Skeletal muscle cell (primary cell): ENCODE data around the gene TMOD4.
"Not testable (repeated sequence)": the region's sequence is repeated elsewhere in the genome, so short reads cannot be mapped to it uniquely, and the experiment has no call there.

Source experiments
- DNase-seq: peaks from one replicate; pipeline ENCODE4 v3.0.0-alpha.2; 2010; ENCODE audit warnings: low read depth
- H3K4me3 ChIP-seq: 2 replicates; pipeline ENCODE4 v1.5.1; 2011; ENCODE audit warnings: low read depth, mild to moderate bottlenecking, control low read depth, low read length, moderate library complexity

The TMOD4 gene

DNA sequence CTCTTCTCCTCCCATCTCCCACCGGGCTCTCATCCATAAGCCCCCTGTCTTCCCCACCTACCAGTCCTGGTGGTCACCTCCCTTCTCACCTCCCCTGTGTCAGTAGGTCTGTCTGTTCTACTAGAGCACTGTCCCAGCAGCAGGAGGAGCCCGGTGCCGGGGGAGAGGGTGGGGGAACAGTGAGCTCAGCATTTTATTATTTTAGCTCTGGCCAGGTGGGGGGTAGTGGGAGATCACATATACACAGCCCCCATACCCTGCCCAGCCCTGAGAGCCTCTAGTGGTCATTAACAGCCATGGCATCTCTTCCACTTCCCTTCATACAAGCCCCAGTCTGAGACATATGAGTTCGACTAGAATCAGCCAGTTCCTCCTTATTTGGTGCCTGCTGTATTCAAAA lies at the start of gene TMOD4:
Gene TMOD4 (minus strand): TSS at position 119 of the 400 bp plus-strand sequence. CDS start 1,106 bp downstream, outside the sequence.
- no peak for DNase-seq
- no peak within 1 kb of the TSS for H3K4me3 ChIP-seq

DNA sequence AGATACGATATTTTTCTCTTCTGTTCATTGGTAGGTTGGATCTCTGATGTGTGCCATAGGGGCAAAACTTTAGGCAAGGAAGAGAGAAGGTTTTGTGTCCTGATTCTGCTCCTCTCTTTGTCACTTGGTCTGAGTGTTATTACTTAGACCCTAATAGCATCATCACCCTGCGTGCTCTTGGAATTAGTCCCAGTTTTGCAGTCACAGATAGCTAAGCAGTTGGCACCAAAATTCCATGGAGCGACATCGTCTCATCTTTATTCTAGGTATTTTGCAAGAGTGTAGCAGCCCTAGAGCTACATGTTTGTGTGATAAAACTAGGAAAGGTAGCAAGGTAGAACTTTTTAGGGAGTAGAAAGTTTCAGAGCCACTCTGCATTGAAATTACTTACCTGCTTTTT lies 46.3 kb upstream of the TMOD4 start:
- H3K4me3 ChIP-seq = no peak overlapping the region
- no peak for DNase-seq

DNA sequence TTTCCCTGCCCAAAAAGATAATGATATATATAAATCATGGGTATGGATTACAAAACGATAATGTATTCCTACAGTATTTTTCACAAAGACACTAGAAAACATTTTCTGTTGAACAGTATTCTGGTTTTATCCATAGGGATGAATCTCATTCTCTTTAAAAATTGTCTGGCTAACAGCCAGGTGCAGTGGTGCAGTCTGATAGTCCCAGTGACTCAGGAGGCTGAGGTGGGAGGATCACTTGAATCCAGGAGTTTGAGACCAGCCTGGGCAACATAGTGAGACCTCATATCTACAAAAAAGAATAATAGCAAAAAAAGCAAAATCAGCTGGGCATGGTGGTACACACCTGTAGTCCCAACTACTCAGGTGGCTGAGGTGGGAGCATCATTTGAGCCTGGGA lies 45.8 kb upstream of the TMOD4 start:
- DNase-seq = no peak
- no peak overlapping the region for H3K4me3 ChIP-seq

DNA sequence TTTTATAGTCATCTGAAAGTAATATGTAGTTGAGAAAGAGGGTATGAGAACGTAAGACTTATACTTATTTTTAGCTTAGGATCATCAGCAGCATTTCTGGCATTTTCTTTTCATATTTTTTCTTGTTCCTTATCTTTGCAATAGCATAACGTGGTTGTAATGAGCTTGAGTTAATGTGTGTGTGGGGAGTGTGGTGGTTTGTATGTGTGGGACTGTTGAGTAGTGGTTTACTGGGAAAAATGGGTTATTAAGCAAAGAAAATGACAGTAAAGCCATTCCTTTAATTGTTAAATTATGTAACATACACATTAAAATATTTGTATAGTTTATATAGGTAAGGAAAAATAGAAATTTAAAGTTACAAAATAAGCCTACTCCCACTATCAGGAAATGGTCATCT lies 37.8 kb upstream of the TMOD4 start:
- no peak for DNase-seq

DNA sequence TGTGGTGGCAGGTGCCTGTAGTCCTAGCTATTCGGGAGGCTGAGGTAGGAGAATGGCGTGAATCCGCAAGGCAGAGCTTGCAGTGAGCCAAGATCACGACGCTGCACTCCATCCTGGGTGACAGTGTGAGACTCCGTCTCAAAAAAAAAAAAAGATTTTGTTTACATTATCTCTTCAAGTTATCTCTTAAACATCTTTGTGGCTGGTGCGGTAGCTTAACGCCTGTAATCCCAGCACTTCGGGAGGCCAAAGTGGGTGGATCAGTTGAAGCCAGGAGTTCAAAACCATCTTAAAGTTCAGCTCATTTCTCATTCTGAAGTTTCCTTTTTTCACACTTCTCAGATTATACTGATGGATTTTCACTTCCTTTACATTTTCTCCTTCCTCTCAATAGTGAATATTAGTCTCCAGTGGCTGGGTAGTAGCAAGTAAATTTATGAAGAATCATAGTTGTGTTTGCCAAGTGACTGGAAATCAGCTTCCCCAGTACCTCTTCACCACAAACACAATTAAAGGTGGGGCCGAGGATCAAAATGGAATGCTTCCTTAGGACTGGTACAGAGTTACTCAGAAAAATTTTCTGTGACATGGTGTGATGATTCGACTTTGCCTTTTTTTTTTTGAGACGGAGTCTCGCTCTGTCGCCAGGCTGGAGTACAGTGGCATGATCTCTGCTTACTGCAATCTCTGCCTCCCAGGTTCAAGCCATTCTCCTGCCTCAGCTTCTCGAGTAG lies 36.4 kb upstream of the TMOD4 start:
- no peak overlapping the region for H3K4me3 ChIP-seq
- DNase-seq = no peak

More for the DNA sequence above, 37.8 kb upstream of the TMOD4 start:
- H3K4me3 ChIP-seq = no peak overlapping the region

DNA sequence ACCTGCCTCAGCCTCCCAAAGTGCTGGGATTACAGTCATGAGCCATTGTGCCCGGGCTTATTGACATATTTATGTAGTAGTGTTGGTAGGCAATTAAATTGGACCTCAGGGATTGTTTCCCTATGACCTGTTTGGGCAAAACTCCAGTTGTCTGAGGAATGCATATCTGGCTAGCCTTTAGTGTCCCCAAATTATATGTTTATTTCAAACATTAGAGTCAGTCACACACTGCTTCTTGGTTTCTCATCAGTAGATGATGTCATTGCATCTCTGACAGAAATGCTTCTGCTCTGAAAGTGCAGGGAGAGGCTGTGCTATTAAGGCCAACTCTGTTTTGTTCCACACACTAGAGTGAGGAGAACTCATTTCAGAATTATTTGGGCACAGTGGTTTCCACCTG lies 35.0 kb upstream of the TMOD4 start:
- no peak overlapping the region for H3K4me3 ChIP-seq
- DNase-seq = no peak

DNA sequence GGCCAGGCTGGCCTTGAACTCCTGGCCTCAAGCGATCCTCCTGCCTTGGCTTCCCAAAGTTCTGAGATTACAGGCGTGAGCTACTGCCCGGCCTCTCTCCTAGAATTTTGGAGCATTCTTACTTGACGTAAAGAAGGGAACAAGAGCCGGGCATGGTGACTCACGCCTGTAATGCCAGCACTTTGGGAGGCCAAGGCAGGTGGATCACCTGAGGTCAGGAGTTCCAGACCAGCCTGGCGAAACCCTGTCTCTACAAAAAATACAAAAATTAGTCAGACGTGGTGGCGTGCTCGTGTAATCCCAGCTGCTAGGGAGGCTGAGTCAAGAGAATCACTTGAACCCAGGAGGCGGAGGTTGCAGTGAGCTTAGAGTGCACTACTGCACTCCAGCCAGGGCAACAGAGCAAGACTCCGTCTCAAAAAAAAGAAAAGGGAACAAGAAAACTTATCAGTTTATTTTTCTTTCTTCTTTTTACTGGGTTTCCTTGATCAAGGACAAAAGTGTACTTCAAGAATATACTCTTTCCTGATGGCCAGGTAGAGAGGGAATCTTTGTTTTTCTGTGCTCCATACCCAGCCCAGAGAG lies 29.7 kb upstream of the TMOD4 start:
- DNase-seq, H3K4me3 ChIP-seq: not testable (repeated sequence)

DNA sequence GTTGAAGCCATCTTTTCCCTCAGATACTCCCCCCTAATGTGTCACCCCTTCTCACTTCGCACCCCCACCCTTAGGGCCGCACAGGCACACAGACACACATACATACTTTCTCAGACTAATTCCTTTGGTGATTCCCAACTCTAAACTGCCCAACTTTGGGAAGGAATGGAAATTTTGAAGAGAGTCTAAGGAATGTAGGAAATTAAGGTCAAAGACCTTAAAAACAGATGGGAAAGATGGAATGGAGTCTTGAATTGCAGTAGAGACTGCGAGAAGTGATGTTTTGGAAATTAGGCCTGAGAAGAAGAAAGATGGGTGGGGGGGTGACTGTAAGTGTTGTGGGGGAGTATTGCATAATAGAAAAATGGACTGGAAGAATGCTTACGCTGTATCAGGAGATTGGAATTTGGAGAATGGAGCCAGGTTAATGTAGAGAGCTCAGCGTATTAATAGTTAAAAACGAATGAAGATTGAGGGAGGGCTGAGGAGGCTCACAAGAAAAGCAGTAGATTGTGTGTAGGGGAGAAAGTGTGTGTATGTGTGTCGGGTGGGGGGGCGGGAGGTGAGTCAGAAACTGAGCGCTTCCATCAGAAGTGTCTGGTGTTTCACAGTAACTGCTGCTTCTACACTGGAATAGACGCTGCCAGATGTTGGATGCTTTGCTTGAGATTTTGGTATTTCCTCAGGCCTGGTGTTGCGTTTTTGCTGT lies 24.2 kb upstream of the TMOD4 start:
- H3K4me3 ChIP-seq = peak overlapping the region; percentile 99
- peak; percentile 66 for DNase-seq

DNA sequence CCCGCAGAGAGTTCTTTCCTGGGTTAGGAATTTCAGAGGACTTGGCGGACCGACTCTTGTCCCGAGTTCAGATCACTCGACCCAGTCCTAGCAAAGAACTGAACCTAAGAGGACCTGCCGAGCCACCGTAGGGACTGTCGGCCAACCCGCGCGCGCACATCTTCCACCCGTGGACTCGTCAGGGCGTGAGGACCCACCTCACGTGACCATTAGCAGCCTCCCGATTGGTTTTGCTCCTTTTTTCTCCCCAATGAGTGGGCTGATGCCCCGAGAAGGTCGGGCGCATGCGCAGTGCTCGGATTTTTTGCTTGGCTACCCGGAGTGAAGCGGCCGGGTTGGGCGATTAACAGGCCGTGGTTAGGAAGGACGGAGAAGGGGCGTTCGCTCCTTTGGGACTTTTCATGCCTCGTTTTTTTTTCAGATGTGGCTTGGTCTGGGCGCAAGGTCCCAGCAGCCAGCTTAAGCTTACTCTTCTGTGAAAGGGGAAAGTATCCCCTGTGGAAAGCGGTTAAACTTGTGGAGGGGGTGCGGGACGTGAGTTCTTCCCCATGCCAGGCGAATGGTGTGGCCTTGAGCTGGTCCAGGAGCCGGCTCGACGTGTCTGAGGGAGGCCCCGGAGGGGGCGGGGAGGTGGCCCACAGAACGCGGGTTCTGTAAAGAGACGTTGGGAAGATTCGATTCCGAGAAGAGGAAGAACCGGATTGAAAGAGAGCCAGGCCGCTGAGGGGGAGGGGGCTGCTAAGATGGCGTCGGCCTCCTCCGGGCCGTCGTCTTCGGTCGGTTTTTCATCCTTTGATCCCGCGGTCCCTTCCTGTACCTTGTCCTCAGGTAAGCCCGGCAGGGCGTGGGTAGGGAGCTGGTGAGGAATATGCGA lies 22.7 kb upstream of the TMOD4 start, which contains the start of gene PIP5K1A:
Gene PIP5K1A (plus strand): TSS at position 299 of the 874 bp plus-strand sequence. CDS start 445 bp downstream, at position 744.
- peak within 1 kb of the TSS; percentile 99 for H3K4me3 ChIP-seq
- DNase-seq = peak; percentile 92

DNA sequence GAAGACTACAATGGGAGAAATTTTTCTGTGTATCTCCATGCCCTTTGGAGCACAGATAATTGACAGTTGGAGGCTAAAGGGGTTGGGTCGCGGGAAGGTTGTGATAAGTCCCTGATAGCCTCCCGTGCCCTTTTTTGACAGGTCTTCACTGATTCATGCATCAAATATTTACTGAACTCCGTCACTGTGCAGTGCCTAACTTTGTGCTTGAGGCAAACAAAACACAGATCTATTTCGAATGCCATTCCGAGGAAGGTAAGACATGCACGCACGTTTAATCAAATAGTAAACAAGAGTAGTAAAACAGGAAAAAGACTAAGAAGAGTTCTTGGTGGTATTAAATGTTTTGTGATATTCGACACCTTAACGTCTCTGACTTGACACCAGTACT lies 22.1 kb upstream of the TMOD4 start:
- no peak for DNase-seq
- H3K4me3 ChIP-seq = peak overlapping the region; percentile 99

DNA sequence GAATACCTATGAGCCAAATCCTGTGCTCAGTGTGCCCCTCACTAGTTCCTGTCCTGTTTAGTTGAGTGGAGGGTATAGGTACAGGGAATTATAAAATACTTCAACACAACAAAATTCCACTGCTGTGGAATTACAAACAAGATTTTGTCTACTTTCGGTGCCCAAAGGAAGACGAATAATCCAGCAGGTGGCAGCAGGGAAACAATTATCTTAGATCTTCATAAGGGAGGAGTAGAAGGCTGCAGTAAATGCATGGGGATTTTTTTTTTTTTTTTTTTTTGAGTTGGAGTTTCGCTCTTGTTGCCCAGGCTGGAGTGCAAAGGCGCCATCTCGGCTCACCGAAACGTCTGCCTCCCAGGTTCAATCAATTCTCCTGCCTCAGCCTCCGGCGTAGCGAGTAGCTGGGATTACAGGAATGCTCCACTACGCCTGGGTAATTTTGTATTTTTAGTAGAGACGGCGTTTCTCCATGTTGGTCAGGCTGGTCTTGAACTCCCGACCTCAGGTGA lies 20.6 kb upstream of the TMOD4 start:
- H3K4me3 ChIP-seq = no peak overlapping the region
- DNase-seq = peak; percentile 47

DNA sequence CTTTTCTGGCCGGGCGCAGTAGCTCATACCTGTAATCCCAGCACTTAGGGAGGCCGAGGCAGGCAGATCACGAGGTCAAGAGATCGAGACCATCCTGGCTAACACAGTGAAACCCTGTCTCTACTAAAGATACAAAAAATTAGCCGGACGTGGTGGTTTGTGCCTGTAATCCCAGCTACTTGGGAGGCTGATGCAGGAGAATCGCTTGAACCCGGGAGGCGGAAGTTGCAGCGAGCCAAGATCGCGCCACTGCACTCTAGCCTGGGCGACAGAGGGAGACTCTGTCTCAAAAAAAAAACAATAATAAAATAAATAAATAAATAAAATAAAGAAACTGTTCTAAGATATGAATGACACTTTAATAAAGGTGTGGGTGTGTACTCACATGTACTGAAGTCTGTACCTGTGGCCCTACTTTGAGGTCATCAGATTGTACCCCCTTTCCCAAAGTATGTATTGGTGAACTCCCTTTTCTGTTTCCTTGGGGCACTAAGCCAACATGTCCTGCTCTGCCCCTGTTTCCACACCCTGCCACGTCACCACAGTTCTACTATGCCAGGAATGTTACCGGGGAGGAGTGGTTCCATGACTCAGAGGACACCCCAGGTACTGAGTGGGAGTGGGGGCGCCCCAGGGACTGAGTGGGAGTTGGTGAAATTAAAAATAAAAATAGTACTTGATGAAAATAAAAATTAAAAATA lies 19.3 kb upstream of the TMOD4 start:
- peak; percentile 48 for DNase-seq
- not testable (repeated sequence) for H3K4me3 ChIP-seq

DNA sequence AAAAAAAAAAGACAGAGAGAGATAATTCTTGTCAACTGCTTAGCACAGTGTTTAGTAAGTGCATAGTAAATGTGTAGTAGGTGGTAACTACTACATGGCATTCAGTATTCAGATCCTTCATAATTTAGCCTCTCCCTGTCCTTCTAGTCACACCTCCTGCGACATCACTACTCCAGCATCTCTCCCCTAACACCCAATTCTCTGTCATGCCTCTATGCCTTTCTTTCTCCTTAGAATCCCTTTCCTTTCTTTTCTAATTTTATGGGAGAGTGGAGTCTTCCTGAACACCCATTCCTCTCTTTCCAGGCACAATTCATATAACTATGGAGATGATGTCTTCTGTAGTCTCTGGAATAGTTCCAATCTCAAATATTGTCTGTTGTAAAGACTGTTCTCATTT lies 18.1 kb upstream of the TMOD4 start:
- no peak overlapping the region for H3K4me3 ChIP-seq
- no peak for DNase-seq

DNA sequence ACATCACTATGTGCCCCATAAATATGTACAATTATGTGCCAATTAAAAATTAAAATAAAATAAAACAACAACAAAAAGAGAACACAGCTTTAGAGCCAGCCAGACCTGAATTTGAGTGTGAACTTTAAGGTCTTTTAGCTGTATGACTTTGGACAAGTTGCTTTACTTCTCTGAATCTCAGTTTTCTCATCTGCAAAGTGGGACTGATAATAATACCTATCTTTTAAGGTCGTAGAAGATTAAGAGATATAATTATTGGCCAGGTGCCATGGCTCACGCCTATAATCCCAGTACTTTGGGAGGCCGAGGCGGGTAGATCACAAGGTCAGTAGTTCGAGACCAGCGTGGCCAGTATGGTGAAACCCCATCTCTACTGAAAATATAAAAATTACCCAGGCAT lies 17.5 kb upstream of the TMOD4 start:
- H3K4me3 ChIP-seq = no peak overlapping the region
- DNase-seq = no peak

DNA sequence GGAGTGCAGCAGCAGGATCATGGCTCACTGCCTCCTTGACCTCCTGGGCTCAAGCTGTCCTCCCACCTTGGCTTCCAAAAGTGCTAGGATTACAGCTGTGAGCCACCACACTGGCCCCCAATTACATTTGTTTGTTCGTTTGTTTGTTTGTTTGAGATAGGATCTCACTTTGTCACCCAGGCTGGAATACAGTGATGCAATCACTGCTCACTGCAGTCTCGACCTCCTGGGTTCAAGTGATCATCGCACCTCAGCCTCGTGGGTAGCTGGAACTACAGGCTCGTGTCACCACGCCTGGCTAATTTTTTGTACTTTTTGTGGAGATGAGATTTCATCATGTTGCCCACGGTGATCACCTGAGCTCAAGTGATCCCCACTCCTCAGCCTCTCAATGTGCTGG lies 16.3 kb upstream of the TMOD4 start:
- no peak overlapping the region for H3K4me3 ChIP-seq
- DNase-seq = no peak

DNA sequence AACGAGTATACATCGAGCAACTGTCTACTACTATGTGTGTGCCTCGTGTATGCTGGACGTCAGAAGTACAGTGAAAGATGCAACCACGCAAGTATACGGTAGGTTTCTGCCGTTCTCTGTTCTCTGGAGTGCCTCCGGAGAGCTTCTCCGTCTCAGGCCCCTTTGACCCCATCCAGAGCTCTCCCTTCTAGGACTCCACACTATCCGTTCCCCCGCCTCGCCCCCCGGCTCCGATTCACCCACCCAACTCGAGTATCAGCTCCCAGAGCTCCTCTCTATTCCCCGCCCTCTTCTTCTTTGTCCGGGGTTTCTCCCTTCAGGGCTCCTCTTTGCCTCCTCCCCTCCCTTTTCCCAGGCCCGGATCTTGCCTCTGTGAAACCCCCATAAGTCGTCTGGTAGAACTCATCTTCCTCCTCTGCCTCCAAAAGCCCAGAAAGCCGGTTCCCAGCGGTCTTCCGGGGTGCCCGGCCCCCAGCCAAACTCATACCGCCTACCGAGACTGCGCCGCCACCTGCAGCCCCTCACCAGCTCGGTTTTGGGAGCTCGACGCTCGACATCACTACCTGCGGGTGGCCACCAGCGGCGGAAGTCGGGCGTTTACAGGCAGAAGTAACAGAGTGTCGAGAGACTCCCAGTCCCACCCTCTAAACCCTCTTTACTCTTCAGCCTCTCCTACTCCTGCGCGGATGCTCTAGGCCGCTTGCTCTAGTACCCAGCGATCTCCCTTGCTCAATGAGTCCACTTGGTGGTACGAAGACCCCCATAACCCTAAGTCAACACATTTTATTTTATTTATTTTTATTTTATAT lies 14.1 kb upstream of the TMOD4 start, which contains the start of gene VPS72:
Gene VPS72 (minus strand): TSS at position 561 of the 809 bp plus-strand sequence. CDS start 76 bp downstream, at position 485.
- DNase-seq = peak; percentile 64
- H3K4me3 ChIP-seq = peak within 1 kb of the TSS; percentile 86

DNA sequence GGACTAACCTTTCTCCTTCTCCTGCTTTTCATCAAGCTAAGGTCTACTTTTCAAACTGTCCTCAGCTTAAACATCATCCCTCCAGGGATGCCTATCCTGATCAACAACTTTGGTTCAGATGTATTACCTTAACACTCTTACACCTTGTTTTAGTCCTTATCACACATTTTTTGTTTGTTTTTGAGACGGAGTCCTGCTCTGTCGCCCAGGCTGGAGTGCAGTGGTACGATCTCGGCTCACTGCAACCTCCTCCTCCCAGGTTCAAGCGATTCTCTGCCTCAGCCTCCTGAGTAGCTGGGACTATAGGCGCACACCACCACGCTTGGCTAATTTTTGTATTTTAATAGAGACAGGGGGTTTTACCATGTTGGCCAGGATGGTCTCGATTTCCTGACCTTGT lies 12.9 kb upstream of the TMOD4 start:
- H3K4me3 ChIP-seq = peak overlapping the region; percentile 86
- not testable (repeated sequence) for DNase-seq

DNA sequence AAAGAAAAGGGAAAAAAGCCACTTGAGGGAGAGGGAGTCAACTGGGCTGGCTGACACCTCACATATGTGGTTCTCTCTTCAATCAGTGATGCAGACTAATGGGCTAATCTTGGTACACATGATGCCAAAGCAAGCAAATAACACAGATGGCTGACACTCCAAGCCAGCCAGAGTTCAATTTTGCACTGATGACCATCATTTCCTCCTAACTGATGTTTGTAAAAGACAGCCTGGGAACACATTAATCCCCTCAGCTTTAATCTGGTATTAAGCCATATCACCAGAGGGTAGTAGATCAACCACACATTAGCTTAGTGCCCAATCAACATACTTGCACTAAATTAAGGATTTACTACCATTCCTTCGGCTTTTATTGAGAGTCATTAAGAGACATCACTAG lies 11.4 kb upstream of the TMOD4 start:
- H3K4me3 ChIP-seq = no peak overlapping the region
- DNase-seq = no peak
